Measurements from ENCODE around the gene PPP1R15B.
A peak's percentile ranks its signal among the peaks of the same experiment; 100 is the strongest.

The PPP1R15B gene

DNA sequence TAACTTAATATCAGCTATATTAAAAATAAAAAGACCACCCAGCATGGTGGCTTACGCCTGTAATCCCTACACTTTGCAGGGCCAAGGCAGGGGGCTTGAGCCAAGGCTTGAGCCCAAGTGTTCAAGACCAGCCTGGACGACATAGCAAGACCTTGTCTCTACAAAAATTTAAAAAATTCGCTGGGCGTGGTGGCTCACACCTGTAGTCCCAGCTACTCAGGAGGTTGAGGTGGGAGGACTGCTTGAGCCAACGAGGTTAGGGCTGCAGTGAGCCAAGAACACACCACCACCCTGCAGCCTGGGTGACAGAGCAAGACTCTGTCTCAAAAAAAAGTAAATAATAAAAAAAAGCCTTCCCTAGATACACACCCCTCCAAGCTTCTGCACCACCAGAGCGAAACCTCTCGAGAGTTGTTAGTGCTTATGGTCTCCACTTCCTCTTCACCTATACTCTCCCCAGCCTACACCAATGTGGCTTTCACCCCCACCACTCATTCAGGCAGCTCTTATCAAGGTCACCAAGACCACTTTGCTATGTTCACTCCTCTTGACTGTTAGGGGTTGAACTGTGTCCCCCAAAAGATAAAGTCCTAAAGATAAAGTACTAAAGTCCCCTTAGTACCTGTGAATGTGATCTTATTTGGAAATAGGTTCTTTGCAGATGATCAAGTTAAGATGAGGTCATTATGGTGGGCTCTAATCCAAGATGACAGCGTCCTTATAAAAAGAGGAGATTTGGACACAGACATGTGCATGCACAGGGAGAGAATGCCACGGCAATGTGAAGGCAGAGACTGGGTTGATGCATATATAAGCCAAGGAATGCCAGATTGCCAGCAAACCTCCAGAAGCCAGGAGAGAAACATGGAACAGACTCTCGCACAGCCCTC lies 6.8 kb upstream of the PPP1R15B start:
- DNase-seq, result no peak

DNA sequence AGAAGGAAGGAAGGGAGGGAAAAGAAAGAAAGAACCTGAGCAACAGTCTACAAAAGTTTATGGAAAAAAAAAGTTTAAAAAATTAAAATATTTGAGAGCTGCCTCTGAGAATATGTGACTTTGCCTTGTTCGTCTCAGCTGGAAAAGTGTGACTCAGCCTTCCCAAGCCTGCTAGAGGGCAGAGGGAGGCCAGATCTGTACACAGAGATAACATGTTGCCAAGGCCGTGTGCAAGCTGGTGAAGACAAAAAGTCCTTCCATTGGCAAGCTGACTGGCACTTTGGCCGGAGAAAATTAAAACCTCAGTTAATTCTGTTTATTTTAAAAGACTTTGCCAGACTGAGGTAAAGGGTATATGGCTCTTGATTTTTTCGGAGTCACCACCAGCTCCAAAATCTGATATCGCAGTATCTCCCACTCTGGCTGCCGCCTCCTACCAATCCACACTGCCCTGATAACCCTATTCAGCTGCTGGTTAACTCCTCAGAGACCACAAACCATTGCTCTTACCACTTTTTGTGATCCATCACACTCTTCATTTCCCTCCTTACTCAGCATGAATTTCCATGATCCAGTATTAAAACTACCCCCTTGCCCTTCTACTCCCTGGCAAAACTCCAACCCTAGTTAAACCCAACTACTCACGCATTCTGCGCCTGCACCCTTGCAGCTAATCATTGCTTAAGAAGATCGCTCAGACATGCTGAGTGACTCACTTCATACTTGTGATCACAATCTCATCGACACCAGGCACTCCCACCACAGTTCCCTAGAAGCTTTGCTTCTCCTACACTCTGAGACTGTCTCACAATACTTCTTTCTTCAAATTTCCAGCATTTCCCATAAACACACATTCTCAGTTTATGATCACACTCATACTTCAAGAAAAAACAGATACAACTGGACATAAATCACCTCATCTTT lies 5.7 kb upstream of the PPP1R15B start:
- no peak for DNase-seq

DNA sequence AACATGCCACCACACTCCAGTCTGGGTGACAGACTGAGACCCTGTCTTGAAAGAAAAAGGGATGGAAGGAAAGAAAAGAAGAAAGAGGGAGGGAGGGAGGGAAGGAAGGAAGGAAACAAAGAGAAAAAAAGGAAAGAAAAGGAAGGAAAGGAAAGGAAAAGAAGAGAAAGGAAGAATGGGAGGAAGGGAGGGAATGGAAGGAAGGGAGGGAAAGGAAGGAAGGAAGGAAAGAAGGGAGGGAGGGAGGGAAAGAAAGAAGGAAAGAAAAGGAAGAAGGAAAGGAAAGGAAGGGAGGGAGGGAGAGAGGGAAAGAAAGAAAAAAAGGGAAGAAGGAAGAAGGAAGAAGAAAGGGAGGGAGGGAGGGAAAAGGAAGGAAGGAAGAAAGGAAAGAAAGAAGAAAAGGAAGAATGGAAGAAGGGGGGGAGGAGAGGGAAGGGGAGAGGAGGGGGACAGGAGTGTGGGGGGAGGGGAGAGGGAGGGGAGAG lies 5.0 kb upstream of the PPP1R15B start:
- no peak for DNase-seq

DNA sequence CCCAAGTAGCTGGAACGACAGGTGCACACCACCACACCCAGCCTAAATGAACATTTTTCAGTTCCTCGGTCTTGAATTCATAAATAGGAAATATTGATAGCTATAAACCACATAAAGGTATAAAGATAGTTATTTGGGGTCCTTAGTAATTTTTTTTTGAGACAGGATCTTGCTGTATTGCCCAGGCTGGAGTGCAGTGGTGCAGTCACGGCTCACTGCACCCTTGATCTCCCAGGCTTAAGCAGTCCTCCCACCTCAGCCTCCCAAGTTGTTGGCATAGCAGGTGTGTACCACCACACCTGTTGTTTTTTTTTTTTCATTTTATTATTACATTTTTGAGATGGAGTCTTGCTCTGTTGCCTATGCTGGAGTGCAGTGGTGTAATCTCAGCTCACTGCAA lies 3.7 kb upstream of the PPP1R15B start:
- no peak for DNase-seq

DNA sequence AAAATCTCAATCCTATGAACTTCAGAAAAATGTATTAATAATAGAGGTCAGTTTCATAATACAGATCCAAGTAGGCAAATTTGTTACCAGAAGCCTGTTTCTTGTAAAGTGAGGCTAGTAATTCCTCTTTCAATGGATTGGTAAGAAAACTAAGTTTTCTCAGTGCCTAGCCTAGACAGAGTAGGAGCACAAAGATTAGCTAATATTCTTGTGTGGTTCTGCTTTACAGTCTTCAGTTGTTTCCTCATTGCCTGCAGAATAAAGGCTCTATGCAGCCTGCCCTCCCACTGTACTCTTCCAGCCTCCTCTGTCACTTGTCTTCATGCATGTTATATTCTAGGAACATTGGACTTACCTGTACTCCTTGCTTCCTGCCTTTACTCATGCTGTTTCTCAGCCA lies 2.4 kb upstream of the PPP1R15B start:
- DNase-seq, result no peak

DNA sequence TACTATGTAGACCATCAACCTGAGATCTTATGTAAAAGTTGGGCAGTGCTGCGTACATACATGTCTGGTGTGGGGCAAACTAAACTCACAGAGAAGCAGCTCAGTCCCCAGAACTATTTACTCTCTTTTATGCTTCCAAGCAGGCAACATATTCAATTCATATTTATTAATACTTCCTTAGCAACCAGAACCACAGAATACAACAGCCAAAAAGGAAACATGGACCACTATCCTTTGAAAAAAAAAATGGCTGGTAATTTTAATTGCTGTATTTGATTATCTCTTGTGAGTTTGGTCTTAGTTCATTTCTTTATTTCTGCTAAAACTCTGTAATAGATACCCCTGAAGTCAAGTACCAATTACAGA lies 1.5 kb upstream of the PPP1R15B start:
- DNase-seq, result no peak

DNA sequence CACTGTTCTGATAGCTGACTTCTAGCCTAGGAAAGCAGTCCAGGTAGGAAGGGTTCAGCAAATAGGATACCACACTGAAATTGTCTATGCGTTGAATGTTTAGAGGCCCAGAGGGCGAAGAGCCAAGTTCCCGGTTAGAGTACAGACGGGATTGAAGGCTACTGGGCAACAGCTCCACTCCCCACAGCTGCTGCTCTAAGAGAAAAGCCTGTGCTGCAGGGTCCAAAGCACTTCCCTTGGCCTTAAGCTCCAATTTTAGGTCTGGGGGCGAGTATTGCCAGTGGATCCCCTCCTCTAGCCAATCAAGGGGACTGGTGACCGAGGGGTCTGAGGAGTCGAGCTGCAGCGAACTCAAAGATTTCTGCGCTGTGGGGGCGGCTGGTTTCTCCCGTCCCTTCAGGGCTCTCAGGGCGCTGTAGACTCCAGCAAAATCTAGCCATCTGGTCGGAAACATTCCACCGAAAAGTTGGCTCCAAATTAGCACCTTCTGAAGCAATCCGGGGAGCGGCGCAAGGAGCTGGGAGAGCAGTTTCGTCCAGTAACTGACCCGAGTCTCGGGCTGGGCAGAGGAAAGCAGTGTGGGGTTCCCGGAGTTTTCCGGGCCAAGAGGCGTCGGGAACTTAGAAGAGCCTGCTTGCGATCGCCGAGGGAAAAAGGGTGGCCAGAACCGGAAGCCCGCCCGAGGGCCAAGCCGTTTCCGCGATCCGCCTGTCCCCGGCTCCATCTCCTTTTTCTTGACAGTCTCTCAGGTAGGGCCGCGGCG lies 748 bp downstream of the PPP1R15B start:
- DNase-seq, result no peak

DNA sequence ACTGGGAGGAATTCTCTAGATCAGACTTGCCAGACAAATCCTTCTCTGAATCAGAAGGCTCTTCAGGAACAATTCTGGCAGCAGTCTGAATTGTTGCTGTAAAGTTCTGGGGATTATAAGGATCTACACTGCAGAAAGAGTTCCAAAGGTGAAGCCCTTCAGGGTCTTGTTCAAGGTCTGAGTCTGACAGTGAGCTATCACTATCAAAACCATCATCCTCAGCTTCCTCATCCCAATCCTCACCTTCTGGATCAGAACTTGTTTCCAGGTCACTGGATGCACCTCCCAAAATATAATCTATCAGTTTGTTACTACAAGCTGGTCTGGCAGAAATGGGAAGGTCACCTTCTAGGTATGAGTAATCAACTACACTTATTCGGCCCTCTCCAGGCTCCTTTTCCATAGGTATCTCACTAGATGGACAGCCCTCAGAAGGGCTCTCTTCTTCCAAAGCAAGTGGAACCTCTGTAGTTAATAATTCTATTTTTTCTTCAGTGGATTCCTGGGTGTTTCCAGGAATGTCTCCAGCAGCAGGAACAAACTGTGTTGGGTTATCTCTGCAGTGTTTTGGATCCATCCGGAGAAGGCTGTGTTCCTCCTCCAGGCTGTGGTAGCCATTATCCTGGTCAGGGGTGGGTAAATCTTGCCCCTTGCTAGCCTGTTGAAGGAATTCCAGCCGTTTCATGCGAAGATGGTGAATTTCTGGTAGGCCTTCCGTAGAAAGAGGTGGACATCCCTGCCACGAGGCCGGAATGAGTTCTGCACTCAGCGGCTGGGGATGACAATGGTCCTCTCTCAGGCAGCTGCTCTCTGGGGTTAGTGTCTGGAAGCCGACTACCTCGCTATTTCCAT lies 1.6 kb downstream of the PPP1R15B start:
- no peak for DNase-seq

DNA sequence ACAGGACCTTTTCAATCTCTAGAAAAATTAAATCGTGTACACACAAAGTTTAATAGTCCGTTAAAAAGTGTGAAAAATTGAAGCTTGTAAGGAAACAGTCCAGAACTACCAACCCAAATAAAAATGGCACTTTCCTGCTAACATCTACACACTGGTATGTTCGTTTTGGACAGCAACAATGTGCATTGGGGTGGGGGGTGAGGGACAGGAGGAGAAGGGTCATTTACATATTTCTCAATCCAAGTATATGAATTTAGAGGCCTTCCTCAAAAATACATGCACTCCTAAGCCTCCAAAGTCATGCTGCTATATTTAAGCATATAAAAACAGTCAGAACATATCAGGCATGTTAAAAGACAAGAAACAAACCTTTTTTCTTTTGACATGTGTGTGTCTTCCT lies 2.5 kb downstream of the PPP1R15B start:
- DNase-seq, result no peak

DNA sequence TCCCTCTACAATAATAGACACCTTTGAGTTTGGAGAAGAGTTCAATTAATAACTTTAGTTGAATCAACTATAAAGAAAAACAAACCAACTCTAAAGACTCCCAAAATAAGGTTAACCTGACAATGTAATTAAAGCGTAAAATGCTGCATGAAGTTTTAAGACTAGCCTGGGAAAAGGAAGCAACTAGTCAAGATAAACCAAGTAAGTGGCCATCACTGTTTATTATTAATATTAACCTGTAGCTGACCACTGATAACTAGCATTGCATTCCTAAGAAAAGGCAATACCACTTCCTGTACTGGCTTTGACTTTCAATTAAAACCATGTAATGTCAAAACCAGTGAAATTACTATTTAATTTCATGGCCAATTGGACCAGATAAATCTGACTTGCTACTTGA lies 3.0 kb downstream of the PPP1R15B start:
- DNase-seq, result no peak

DNA sequence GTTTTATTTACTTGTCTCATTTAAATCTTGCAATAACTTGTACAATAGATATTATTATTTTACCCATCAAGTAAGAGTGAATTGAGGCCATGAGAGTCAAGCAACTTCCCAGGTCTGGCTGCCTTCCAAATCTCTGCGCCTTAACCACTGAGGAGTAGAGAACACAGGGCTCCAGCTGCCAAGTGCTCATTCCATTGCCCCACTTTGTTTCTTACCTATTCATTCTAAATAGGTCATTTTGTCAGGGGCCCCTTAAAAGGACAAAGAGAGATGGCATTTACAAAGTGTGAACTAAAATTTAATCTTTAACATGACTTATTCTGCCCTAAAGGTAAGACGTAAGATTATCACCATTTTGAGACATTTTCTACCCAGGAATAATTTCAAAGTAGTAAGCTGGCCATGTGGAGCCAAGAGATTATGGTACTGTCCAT lies 3.5 kb downstream of the PPP1R15B start:
- DNase-seq, result peak; percentile 23

DNA sequence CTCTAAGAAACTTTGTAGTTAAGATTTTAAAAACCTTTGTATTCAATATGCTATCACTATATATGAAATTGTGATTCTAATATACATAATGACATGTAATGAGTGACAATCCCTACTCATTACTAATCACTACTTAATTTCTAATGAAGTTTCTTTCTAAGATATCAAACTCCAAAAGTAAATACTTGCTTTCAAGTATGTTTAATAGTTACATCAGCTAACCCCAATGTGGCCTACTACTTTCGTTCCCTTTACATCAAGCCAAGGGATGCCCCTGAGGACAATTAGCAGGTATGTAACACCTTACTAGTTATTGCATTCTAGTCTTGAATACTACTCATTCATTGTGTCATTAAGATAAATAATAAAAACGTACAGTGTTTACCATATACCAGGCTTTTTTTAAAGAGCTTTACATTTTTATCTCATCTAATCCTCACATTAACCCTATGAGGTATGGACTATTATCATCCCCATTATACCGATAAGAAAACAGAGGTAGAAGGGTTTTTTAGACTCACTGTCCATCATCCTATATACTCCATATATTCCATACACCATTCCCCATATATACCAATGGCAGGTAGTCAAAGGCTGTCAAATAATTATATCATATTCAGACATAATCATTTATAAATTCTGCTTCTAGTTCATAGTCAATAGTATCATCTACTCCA lies 4.2 kb downstream of the PPP1R15B start:
- no peak for DNase-seq

DNA sequence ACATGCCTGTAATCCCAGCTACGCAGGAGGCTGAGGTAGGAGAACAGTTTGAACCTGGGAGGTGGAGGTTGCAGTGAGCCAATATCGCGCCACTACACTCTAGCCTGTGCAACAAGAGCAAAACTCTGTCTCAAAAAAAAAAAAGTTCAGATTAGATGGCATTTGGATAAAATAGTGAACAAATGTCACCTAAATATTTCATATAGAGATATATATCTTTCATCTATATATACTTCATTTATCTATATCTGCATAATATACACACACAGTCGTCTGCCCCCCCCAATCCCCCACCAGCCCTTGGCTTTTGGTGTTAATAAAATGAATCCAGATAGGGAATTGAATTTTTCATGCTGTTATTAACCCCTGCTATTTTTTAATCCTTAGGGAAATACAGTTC lies 5.0 kb downstream of the PPP1R15B start:
- DNase-seq, result no peak

DNA sequence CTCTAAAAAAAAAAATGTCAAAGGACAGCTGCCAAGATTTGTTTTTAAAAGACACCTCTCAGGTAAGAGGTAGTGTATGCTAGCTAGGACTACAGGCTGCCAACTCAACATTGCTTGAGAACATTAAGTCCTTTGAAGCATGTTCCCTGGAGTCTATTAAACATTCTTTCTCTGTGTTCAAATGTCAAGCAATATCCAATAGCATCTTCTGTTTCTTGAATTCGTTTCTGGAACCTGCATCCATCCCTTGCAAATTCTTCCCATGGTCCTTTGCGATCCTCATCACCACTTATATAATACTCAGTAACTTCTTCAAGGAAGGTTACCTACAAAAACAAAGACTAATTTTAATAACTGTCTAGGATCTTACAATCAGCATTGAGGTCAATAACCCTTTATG lies 5.6 kb downstream of the PPP1R15B start:
- DNase-seq, result no peak

DNA sequence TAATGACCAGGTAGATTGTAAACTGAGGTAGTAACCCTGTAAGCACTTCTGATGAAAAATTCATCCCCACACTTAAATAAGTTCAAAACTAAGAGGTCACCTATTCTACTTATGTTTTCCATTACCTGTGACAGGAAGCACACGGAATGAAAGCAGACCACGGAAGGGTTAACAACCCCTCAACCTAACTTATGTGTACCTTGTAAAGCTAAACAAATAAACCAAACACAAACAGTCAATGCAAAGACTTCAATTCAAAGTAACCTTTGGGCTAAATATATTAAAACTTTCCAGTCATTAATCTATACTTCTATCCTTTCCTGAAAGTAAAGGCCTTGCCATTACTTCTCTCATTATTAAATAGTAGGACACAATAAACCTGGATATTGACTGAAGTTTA lies 7.0 kb downstream of the PPP1R15B start:
- DNase-seq, result no peak

DNA sequence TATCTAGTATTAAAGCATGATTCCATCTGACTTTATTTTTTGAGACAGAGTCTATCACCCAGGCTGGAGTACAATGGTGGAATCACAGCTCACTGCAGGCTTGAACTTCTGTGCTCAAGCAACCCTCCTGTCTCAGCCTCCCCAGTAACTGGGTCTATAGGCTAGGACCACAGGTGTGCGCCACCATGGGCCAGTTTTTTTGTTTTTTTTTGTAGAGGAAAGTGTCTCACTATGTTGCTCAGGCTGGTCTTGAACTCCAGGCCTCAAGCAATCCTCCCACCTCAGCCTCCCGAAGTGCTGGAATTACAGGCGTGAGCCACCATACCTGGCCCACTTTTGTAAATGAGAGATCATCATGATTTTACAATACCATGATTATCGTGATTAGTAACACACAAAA lies 9.2 kb downstream of the PPP1R15B start:
- DNase-seq, result no peak

DNA sequence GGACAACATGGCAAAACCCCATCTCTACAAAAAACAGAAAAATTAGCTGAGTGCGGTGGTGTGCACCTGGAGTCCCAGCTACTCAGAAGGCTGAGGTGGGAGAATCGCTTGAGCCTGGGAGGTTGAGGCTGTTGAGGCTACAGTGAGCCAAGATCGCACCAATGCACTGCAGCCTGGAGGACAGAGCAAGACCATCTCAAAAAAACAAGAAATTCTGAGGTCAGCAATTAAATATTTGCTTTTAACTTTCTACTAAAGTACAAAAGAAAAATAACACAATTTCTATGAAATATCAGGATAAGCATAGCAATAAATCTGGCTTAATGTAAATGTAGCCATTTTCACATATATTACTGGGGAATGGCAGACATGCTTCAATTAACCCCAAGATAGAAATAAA lies 9.9 kb downstream of the PPP1R15B start:
- no peak for DNase-seq

DNA sequence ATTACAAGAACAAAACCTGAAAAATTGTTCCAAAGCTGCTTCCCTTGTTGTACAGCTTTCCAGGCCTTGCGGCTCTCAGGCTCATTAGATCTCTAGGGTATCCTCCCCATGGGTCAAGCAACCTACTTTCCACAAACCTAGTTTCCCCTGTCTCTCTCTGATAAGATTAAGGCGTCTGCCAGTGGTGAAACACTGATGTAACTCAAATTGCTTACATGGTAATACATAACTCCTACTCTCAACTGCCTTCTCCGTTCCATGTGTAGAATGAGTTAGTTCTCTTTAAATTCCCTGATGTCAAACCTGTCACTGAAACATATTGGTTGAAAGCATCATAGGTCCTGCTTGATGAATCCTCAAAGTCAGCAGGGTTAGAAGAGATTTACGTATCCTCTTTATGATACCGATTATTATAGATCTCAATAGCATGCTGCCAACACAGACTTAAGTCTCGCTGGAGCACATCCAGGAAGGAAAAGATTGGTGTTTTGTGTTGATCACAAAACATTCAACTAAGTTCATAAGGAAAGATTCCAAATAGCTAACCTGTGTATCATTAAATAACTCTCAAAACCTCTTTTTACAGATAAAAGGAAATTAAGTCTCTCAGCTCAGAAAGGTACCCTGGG lies 10.6 kb downstream of the PPP1R15B start:
- DNase-seq, result no peak

DNA sequence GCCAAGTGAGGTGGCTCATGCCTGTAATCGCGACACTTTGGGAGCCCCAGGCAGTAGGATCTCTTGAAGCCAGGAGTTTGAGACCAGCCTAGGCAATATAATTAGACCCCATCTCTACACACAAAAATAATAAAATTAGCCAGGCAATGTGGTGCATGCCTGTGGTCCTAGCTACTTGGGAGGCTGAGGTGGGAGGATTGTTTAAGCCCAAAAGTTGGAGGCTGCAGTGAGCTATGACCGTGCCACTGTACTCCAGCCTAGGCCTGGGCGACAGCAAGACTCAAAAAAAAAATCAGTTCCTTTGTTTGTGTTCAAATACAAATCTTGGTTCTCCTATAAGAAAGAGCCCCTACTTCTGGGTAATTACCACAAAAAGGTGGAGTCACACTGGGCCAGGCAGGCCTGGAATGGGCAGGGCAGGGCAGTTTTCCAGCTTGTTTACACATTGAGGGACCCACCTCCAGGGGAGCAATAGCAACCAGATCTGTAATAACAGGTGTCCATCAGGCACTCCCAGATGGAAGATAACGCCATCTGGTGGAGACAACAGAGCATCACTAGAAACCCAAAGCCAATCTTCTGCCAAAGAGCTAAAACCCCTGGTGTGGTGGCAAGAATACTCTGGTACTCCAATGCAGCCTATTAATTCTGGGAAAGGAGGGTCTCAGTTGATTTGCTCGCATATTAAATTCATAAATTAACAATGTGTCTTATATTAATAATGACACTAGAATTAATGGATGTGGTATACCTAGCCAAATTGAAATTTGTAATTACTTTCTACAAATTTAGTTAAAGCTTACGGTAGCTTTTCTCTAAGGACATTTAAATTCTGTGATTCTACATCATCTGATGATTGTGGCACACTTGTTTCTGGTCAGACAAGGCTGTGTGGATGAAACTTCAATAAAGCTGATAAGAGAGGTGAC lies 13.2 kb downstream of the PPP1R15B start:
- peak; percentile 94 for DNase-seq
